Lung (tissue), 12 donors: ENCODE results near the gene MYO3B. TPM values are rescaled to one million over a fixed set of nuclear protein-coding genes. Genes with fewer than 3 reads are reported as not detected.

Source experiments
- ATAC-seq: fragments of 200-7000 bp; cut with Tn5 transposase; one replicate; pipeline ENCODE4 v1.9.1; 2020; ENCODE audit warnings: moderate number of reproducible peaks; ENCODE audit not compliant: insufficient read depth, low FRiP score
- DNase-seq, 3 donors: peaks; one replicate each; pipeline ENCODE4 v3.0.0-alpha.2; 2013 to 2017
- H3K27ac ChIP-seq, 2 donors: one replicate each; pipeline ENCODE4 v1.5.1; 2013; ENCODE audit warnings: mild to moderate bottlenecking in 2 of 2, moderate library complexity in 2 of 2, control low read depth in 1 of 2, inconsistent platforms in 1 of 2, low read depth in 1 of 2, low read length in 1 of 2
- H3K27me3 ChIP-seq, 3 donors: one replicate each; pipeline ENCODE4 v1.5.1; 2013; ENCODE audit warnings: low read length in 2 of 3; ENCODE audit not compliant: control insufficient read depth in 3 of 3, insufficient read depth in 3 of 3
- H3K36me3 ChIP-seq, 4 donors: one replicate each; pipeline ENCODE4 v1.5.1; 2013; ENCODE audit warnings: low read length in 4 of 4, mild to moderate bottlenecking in 1 of 4, moderate library complexity in 1 of 4; ENCODE audit not compliant: control insufficient read depth in 4 of 4, insufficient read depth in 4 of 4
- H3K4me1 ChIP-seq, 5 donors: one replicate each; pipeline ENCODE4 v1.5.1; 2013; ENCODE audit warnings: low read length in 5 of 5, mild to moderate bottlenecking in 2 of 5, moderate library complexity in 1 of 5; ENCODE audit not compliant: control insufficient read depth in 5 of 5, insufficient read depth in 5 of 5
- H3K4me3 ChIP-seq: one replicate; pipeline ENCODE4 v1.5.1; 2013; ENCODE audit warnings: mild to moderate bottlenecking, control low read depth, moderate library complexity
- H3K9ac ChIP-seq, 2 donors: one replicate each; pipeline ENCODE4 v1.5.1; 2013; ENCODE audit warnings: low read length in 2 of 2, control low read depth in 1 of 2; ENCODE audit not compliant: insufficient read depth in 1 of 2
- H3K9me3 ChIP-seq, 4 donors: one replicate each; pipeline ENCODE4 v1.5.1; 2013; ENCODE audit warnings: low read length in 3 of 4, mild to moderate bottlenecking in 1 of 4, moderate library complexity in 1 of 4; ENCODE audit not compliant: control insufficient read depth in 4 of 4, insufficient read depth in 3 of 4
- CTCF ChIP-seq: IDR thresholded peaks from 2 replicates; pipeline ENCODE4 v1.5.1; 2012; ENCODE audit warnings: mild to moderate bottlenecking; ENCODE audit errors: control extremely low read depth, extremely low read depth
- WGBS, 2 donors: extraction: QIAGEN DNeasy Blood & Tissue Kit; methylation state at CpG; one replicate each; pipeline ENCODE4 v1.1.7; 2013; 5-methylcytosine and 5-hydroxymethylcytosine counted together
- polyA plus RNA-seq, 2 donors: library from polyadenylated mRNA; stranded (reverse); fragments of 200-250 nt; gene quantifications; one replicate each; pipeline ENCODE4 v1.2.1, GENCODE V29; 2013
- total RNA-seq, 2 donors: library from RNA; depleted of rRNA in 1 of 2; stranded (reverse); fragments of >200 nt in 1 of 2; gene quantifications; one replicate each; pipeline ENCODE4 v1.2.1, GENCODE V29; 2014 to 2021
- donor health status: control.
- donor health status: control.
- donor health status: Bipolar disorder and iron deficiency.
- donor health status: healthy.
- donor health status: DM: yes; HTN: yes; CAD: no.

MYO3B gene
- total and polyA plus RNA-seq, 4 donors: 0.03 to 0.82 (median 0.05) TPM; not detected in 1

- Histone ChIP-seq H3K36me3 (no peaks in the 10 kb centered on the region), H3K27me3 (peaks cover 0 to 2% (median 0%) of the 10 kb centered on the region in 3 donors), H3K27ac (no peak overlapping the region), H3K4me3 (no peak overlapping the region), H3K4me1 (peaks cover 0 to 19% (median 0%) of the 10 kb centered on the region in 5 donors), H3K9ac (no peak overlapping the region), H3K9me3 (no peaks in the 10 kb centered on the region)
- no peak for TF ChIP-seq CTCF
- ATAC-seq (no peak), DNase-seq (no peak)
- WGBS, 2 donors: 76 to 93% methylated on average over 2 of the region's 2 CpGs
Measured at GRCh38 chr2:170588729-170589128, 410.8 kb downstream of the MYO3B start.

- DNase-seq (no peak), ATAC-seq (no peak)
- H3K27me3 ChIP-seq: peaks cover 0 to 2% (median 0%) of the 10 kb centered on the region in 3 donors
- H3K4me3 ChIP-seq: no peak overlapping the region
- H3K36me3 ChIP-seq: no peaks in the 10 kb centered on the region
- no peaks in the 10 kb centered on the region for H3K4me1 ChIP-seq
- no peaks in the 10 kb centered on the region for H3K9me3 ChIP-seq
- no peak overlapping the region for H3K9ac ChIP-seq
- no peak for TF ChIP-seq CTCF
- H3K27ac ChIP-seq: no peak overlapping the region
- 99 to 100% methylated on average over 3 of the region's 3 CpGs for WGBS, 2 donors
Measured at GRCh38 chr2:170596576-170596975, 418.6 kb downstream of the MYO3B start.

- H3K36me3 ChIP-seq: no peaks in the 10 kb centered on the region
- peak in 1 of 3 donors; percentile 47 for DNase-seq
- no peak for ATAC-seq
- 77 to 79% methylated on average over 4 of the region's 4 CpGs for WGBS, 2 donors
- H3K4me3 ChIP-seq: no peak overlapping the region
- no peak overlapping the region for H3K27ac ChIP-seq
- H3K27me3 ChIP-seq: no peaks in the 10 kb centered on the region
- TF ChIP-seq CTCF: no peak
- no peaks in the 10 kb centered on the region for H3K9me3 ChIP-seq
- no peak overlapping the region for H3K9ac ChIP-seq
- H3K4me1 ChIP-seq: no peaks in the 10 kb centered on the region
Measured at GRCh38 chr2:170598067-170598395, 420.1 kb downstream of the MYO3B start.

GRCh38 chr2:170601489-170601888 is 423.5 kb downstream of the MYO3B start:
- Histone ChIP-seq H3K27ac (no peak overlapping the region), H3K27me3 (no peaks in the 10 kb centered on the region), H3K9me3 (no peaks in the 10 kb centered on the region), H3K4me3 (no peak overlapping the region), H3K4me1 (no peaks in the 10 kb centered on the region), H3K36me3 (no peaks in the 10 kb centered on the region), H3K9ac (no peak overlapping the region)
- WGBS, 2 donors: 88% methylated on average over 2 of the region's 2 CpGs
- no peak for TF ChIP-seq CTCF
- DNase-seq: no peak
- no peak for ATAC-seq
